CD14-positive monocyte (primary cell): ENCODE results near the gene PPT2. TPM values are rescaled to one million over a fixed set of nuclear protein-coding genes. Genes with fewer than 3 reads are reported as not detected.

ENCODE experiments used
- DNase-seq, 3 donors: peaks; one replicate each; pipeline ENCODE4 v3.0.0-alpha.2; 2011 to 2022
- H2AFZ ChIP-seq: 2 replicates; pipeline ENCODE4 v1.6.0; 2012; ENCODE audit warnings: mild to moderate bottlenecking, low read depth, low read length, inconsistent platforms; ENCODE audit not compliant: insufficient read depth, poor library complexity, severe bottlenecking
- H3K27ac ChIP-seq, 2 donors: 1 replicate in 1 of 2; 2 replicates in 1 of 2; pipeline ENCODE4 v1.5.1; 2012 to 2013; ENCODE audit warnings: low read length in 2 of 2, control low read depth in 1 of 2, inconsistent platforms in 1 of 2, low read depth in 1 of 2, mild to moderate bottlenecking in 1 of 2
- H3K27me3 ChIP-seq, 2 donors: one replicate each; pipeline versions ENCODE4 v1.6.0 to v1.6.1; 2011 to 2013; ENCODE audit warnings: low read length in 2 of 2; ENCODE audit not compliant: control insufficient read depth in 2 of 2, insufficient read depth in 2 of 2
- H3K36me3 ChIP-seq, 2 donors: replicated peaks in 1 of 2; 1 replicate in 1 of 2; 2 replicates in 1 of 2; pipeline versions ENCODE4 v1.5.1 to v1.6.1; 2012 to 2013; ENCODE audit warnings: low read length in 2 of 2, control low read depth in 1 of 2, inconsistent platforms in 1 of 2, mild to moderate bottlenecking in 1 of 2; ENCODE audit not compliant: insufficient read depth in 2 of 2, control insufficient read depth in 1 of 2
- H3K4me1 ChIP-seq, 2 donors: 1 replicate in 1 of 2; 2 replicates in 1 of 2; pipeline versions ENCODE4 v1.5.1 to v1.6.1; 2012 to 2013; ENCODE audit warnings: low read length in 2 of 2, control low read depth in 1 of 2, inconsistent platforms in 1 of 2, mild to moderate bottlenecking in 1 of 2, moderate library complexity in 1 of 2; ENCODE audit not compliant: insufficient read depth in 2 of 2, control insufficient read depth in 1 of 2
- H3K4me2 ChIP-seq: replicated peaks from 2 replicates; pipeline ENCODE3; 2012; ENCODE audit warnings: low read length, moderate library complexity, mild to moderate bottlenecking; ENCODE audit not compliant: poor library complexity, severe bottlenecking; ENCODE audit errors: extremely low read depth
- H3K4me3 ChIP-seq, 3 experiments: fragments of 200-600 bp in 1 of 3; sonication (generic) in 1 of 3; replicated peaks in 1 of 3; 1 replicate in 2 of 3; 2 replicates in 1 of 3; pipeline ENCODE4 v1.5.1; 2011 to 2013; ENCODE audit warnings: low read length in 3 of 3, mild to moderate bottlenecking in 3 of 3, control low read depth in 2 of 3, low read depth in 2 of 3, inconsistent platforms in 1 of 3, moderate library complexity in 1 of 3
- H3K79me2 ChIP-seq: 2 replicates; pipeline ENCODE4 v1.6.0; 2012; ENCODE audit warnings: mild to moderate bottlenecking, control low read depth, inconsistent platforms, low read length, moderate library complexity; ENCODE audit not compliant: insufficient read depth
- H3K9ac ChIP-seq: 2 replicates; pipeline ENCODE4 v1.6.0; 2017; ENCODE audit warnings: low read length, mild to moderate bottlenecking; ENCODE audit not compliant: insufficient read depth, poor library complexity, severe bottlenecking
- H3K9me3 ChIP-seq, 2 donors: replicated peaks in 1 of 2; 1 replicate in 1 of 2; 2 replicates in 1 of 2; pipeline versions ENCODE4 v1.5.1 to v1.6.1; 2012 to 2013; ENCODE audit warnings: low read length in 2 of 2, control low read depth in 1 of 2; ENCODE audit not compliant: control insufficient read depth in 1 of 2, insufficient read depth in 1 of 2
- H4K20me1 ChIP-seq: 2 replicates; pipeline ENCODE4 v1.6.0; 2012; ENCODE audit warnings: mild to moderate bottlenecking, low read length, control low read depth, moderate library complexity; ENCODE audit not compliant: insufficient read depth
- H3K27ac Mint-ChIP-seq, 7 donors: one replicate each; pipeline ENCODE4 v1.8.0; 2020; ENCODE audit warnings: mild to moderate bottlenecking in 7 of 7, mixed read lengths in 7 of 7, moderate library complexity in 6 of 7, inconsistent platforms in 2 of 7
- H3K27me3 Mint-ChIP-seq, 3 donors: one replicate each; pipeline ENCODE4 v1.8.0; 2021 to 2022; ENCODE audit warnings: low read depth in 3 of 3, mild to moderate bottlenecking in 3 of 3, mixed read lengths in 3 of 3, moderate library complexity in 3 of 3, inconsistent platforms in 1 of 3
- H3K36me3 Mint-ChIP-seq, 2 donors: one replicate each; pipeline ENCODE4 v1.8.0; 2020; ENCODE audit warnings: mixed read lengths in 2 of 2, inconsistent platforms in 1 of 2, mild to moderate bottlenecking in 1 of 2
- H3K4me1 Mint-ChIP-seq: one replicate; pipeline ENCODE4 v1.8.0; 2020; ENCODE audit warnings: mild to moderate bottlenecking, mixed read lengths
- H3K4me3 Mint-ChIP-seq, 2 donors: one replicate each; pipeline ENCODE4 v1.8.0; 2020; ENCODE audit warnings: mild to moderate bottlenecking in 2 of 2, mixed read lengths in 2 of 2, moderate library complexity in 1 of 2
- H3K9me3 Mint-ChIP-seq, 7 donors: one replicate each; pipeline ENCODE4 v1.8.0; 2020 to 2022; ENCODE audit warnings: mixed read lengths in 7 of 7, mild to moderate bottlenecking in 6 of 7, moderate library complexity in 6 of 7, inconsistent platforms in 2 of 7
- WGBS: methylation state at CpG from one replicate; pipeline ENCODE4 v1.1.5; 2013; ENCODE audit warnings: missing lambda C conversion rate; ENCODE audit not compliant: insufficient coverage; 5-methylcytosine and 5-hydroxymethylcytosine counted together
- intact Hi-C, 2 donors: fragments of 100-400 bp; cut with micrococcal nuclease; formaldehyde crosslinking; loops; one replicate each; pipeline versions ENCODE4 v1.15.0 to v1.15.1; 2023
- polyA plus RNA-seq, 3 donors: library from polyadenylated mRNA; depleted of rRNA in 1 of 3; unstranded in 2 of 3; stranded (reverse) in 1 of 3; fragments of 300-500 nt in 2 of 3; fragments of >200 nt in 1 of 3; fragmentation: Illumina TruSeq in 2 of 3; gene quantifications; 1 replicate in 2 of 3; 2 replicates in 1 of 3; pipeline ENCODE4 v1.2.3, GENCODE V29; 2012 to 2021
- TF ChIP-seq, protein P1 (sequence below): fragments of 200-600 bp; IDR thresholded peaks from one replicate; pipeline ENCODE4 v1.8.0; 2022; ENCODE audit warnings: antibody characterized with exemption, mild to moderate bottlenecking

PPT2 gene
- polyA plus RNA-seq, 3 donors: 1.4 to 4.0 (median 1.8) TPM

DNA sequence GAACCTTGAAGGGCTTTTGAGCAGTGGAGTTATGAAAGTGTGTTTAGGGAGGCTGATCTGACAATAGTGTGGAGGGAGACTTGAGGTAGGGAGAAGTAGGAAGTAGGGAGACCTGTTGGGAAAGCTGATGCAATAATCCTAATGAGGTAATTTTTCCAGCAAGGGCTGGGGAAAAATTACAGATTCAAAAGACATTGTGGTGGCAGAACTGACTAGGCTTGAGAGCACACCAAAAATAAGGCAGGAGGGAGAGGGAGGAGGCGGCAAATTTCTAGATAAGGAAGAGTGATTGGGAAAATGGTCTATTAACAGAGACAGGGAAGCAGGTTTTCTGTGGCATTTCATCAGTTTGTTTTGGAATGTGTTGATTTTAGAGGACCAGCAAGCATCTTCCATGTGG, 7.7 kb upstream of the PPT2 start:
- Histone ChIP-seq H3K27me3 (peaks cover 25 to 46% of the 10 kb centered on the region in 2 donors), H4K20me1 (no peaks in the 10 kb centered on the region), H3K4me3 (no peak overlapping the region), H3K9ac (no peak overlapping the region), H3K79me2 (no peaks in the 10 kb centered on the region), H3K27ac (no peak overlapping the region), H3K9me3 (peaks cover 0 to 9% of the 10 kb centered on the region in 2 donors), H3K4me1 (peaks cover 14 to 16% of the 10 kb centered on the region in 2 donors), H3K36me3 (no peaks in the 10 kb centered on the region), H3K4me2 (no peak overlapping the region), H2AFZ (no peak overlapping the region)
- TF ChIP-seq, protein P1, sequence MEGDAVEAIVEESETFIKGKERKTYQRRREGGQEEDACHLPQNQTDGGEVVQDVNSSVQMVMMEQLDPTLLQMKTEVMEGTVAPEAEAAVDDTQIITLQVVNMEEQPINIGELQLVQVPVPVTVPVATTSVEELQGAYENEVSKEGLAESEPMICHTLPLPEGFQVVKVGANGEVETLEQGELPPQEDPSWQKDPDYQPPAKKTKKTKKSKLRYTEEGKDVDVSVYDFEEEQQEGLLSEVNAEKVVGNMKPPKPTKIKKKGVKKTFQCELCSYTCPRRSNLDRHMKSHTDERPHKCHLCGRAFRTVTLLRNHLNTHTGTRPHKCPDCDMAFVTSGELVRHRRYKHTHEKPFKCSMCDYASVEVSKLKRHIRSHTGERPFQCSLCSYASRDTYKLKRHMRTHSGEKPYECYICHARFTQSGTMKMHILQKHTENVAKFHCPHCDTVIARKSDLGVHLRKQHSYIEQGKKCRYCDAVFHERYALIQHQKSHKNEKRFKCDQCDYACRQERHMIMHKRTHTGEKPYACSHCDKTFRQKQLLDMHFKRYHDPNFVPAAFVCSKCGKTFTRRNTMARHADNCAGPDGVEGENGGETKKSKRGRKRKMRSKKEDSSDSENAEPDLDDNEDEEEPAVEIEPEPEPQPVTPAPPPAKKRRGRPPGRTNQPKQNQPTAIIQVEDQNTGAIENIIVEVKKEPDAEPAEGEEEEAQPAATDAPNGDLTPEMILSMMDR: no peak
- no peak overlapping the region for H3K27ac Mint-ChIP-seq
- peaks cover 40 to 50% (median 44%) of the 10 kb centered on the region in 3 donors for H3K27me3 Mint-ChIP-seq
- intact Hi-C loops: no loop called here
- H3K36me3 Mint-ChIP-seq: peaks cover 0 to 13% of the 10 kb centered on the region in 2 donors
- no peak for DNase-seq
- H3K4me3 Mint-ChIP-seq: no peak overlapping the region
- 100% methylated on average over 1 of the region's 1 CpG for WGBS
- H3K9me3 Mint-ChIP-seq: peaks cover 0 to 20% (median 10%) of the 10 kb centered on the region in 7 donors
- H3K4me1 Mint-ChIP-seq: peaks cover 24% of the 10 kb centered on the region

DNA sequence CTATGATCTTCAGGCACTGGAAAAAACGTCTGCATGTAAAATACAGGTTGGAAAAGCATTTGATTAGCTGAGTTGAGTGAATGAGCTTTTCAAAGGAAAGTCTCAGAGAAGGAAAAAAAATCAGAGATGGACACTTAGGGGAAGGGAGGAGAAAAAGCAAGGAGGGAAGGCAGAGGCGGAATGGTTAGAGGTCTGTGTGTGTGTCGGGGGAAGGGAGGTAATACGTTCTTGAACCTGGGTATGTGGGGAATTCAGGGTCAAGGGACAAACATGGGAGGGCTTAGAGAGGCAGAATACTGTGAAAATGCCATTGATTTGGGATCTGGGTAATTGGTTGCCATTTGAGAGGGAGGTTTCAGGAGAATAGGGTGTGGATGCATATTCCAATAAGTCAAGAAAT, 7.3 kb upstream of the PPT2 start:
- no peak overlapping the region for H2AFZ ChIP-seq
- no peak overlapping the region for H3K27ac ChIP-seq
- DNase-seq: no peak
- peaks cover 0 to 11% of the 10 kb centered on the region in 2 donors for H3K9me3 ChIP-seq
- intact Hi-C loops: no loop called here
- peaks cover 0 to 22% (median 11%) of the 10 kb centered on the region in 7 donors for H3K9me3 Mint-ChIP-seq
- H3K4me1 ChIP-seq: peaks cover 14 to 16% of the 10 kb centered on the region in 2 donors
- H3K36me3 ChIP-seq: no peaks in the 10 kb centered on the region
- 64% methylated on average over 4 of the region's 4 CpGs for WGBS
- peaks cover 44 to 54% (median 48%) of the 10 kb centered on the region in 3 donors for H3K27me3 Mint-ChIP-seq
- H3K4me3 Mint-ChIP-seq: no peak overlapping the region
- no peaks in the 10 kb centered on the region for H4K20me1 ChIP-seq
- no peak overlapping the region for H3K9ac ChIP-seq
- H3K27me3 ChIP-seq: peaks cover 27 to 50% of the 10 kb centered on the region in 2 donors
- H3K36me3 Mint-ChIP-seq: peaks cover 0 to 13% of the 10 kb centered on the region in 2 donors
- H3K4me2 ChIP-seq: no peak overlapping the region
- H3K4me3 ChIP-seq: no peak overlapping the region
- peaks cover 23% of the 10 kb centered on the region for H3K4me1 Mint-ChIP-seq
- no peak overlapping the region for H3K27ac Mint-ChIP-seq
- H3K79me2 ChIP-seq: no peaks in the 10 kb centered on the region
- TF ChIP-seq, protein P1: no peak
